Right lobe of liver (tissue), 6 donors: Measurements from ENCODE around the gene EPN3. TPM values are rescaled to one million over a fixed set of nuclear protein-coding genes. Genes with fewer than 3 reads are reported as not detected.
A peak's percentile ranks its signal among the peaks of the same experiment; 100 is the strongest.

Experiments used
- ATAC-seq, 4 donors: fragments of 200-7000 bp; cut with Tn5 transposase; one replicate each; pipeline ENCODE4 v1.9.1; 2020; ENCODE audit warnings: mild to moderate bottlenecking in 4 of 4, moderate library complexity in 4 of 4
- DNase-seq, 3 donors: peaks; one replicate each; pipeline ENCODE4 v3.0.0-alpha.2; 2020
- H3K27ac ChIP-seq, 3 donors: fragments of 200-600 bp; one replicate each; pipeline ENCODE4 v1.8.0; 2022
- H3K27me3 ChIP-seq, 2 donors: fragments of 200-600 bp; one replicate each; pipeline ENCODE4 v1.8.0; 2022
- H3K36me3 ChIP-seq, 4 donors: fragments of 200-600 bp; sonication (generic) in 1 of 4; one replicate each; pipeline versions ENCODE4 v1.5.1 to v1.8.0; 2017 to 2022; ENCODE audit warnings: control low read depth in 1 of 4
- H3K4me1 ChIP-seq, 4 donors: fragments of 200-600 bp; sonication (generic) in 1 of 4; one replicate each; pipeline versions ENCODE4 v1.5.1 to v1.8.0; 2017 to 2022; ENCODE audit warnings: control low read depth in 1 of 4
- H3K4me3 ChIP-seq, 3 donors: fragments of 200-600 bp; one replicate each; pipeline ENCODE4 v1.8.0; 2022
- H3K9me3 ChIP-seq, 4 donors: fragments of 200-600 bp; sonication (generic) in 1 of 4; one replicate each; pipeline versions ENCODE4 v1.5.1 to v1.8.0; 2017 to 2022; ENCODE audit warnings: control low read depth in 1 of 4
- CTCF ChIP-seq, 4 donors: fragments of 200-600 bp in 3 of 4; fragments of 450-650 bp in 1 of 4; IDR thresholded peaks; one replicate each; pipeline versions ENCODE4 v1.5.1 to v1.8.0; 2016 to 2022; ENCODE audit warnings: antibody characterized with exemption in 4 of 4, mild to moderate bottlenecking in 2 of 4
- POLR2A ChIP-seq: fragments of 450-650 bp; IDR thresholded peaks from one replicate; pipeline ENCODE4 v1.6.1; 2017; ENCODE audit warnings: antibody characterized with exemption, mild to moderate bottlenecking
- WGBS: methylation state at CpG from one replicate; pipeline ENCODE4 v1.1.6; 2018; ENCODE audit warnings: low coverage, low lambda C conversion rate; ENCODE audit not compliant: insufficient coverage; ENCODE audit errors: missing lambda C conversion rate; 5-methylcytosine and 5-hydroxymethylcytosine counted together
- intact Hi-C, 2 donors: fragments of 100-400 bp; cut with DNase I; formaldehyde crosslinking; loops; one replicate each; pipeline versions ENCODE4 v1.11.2 to v1.14.1; 2022
- total RNA-seq, 6 experiments: library from RNA; depleted of rRNA in 2 of 6; stranded (reverse); fragments of >200 nt in 2 of 6; fragmentation: NEBNext Ultra II Directional in 3 of 6; extraction: Animal tissue kit (Norgen Biotek cat#: 25700) in 3 of 6; gene quantifications; one replicate each; pipeline versions ENCODE4 v1.1.0 to v1.2.4, GENCODE V29; 2016 to 2023
- donor health status: DM: no; HTN: yes; CAD: no.
- donor health status: DM: no; HTN: no; CAD: no.
- donor health status: DM: no; HTN: no; CAD: no.
- donor health status: DM: no; HTN: yes; CAD: no.
- donor health status: DM: no; HTN: yes; CAD: no.

EPN3 gene
- total RNA-seq, 6 experiments from 2014 or later: 0.06 to 0.27 TPM; not detected in 4

- no peak overlapping the region for H3K4me3 ChIP-seq
- no peaks in the 10 kb centered on the region for H3K27me3 ChIP-seq
- no peaks in the 10 kb centered on the region for H3K36me3 ChIP-seq
- no peaks in the 10 kb centered on the region for H3K4me1 ChIP-seq
- WGBS: 60% methylated on average over 1 of the region's 7 CpGs
- TF ChIP-seq POLR2A (no peak), CTCF (IDR thresholded peaks at IDR 0.05) (no peak)
- ATAC-seq (no peak), DNase-seq (no peak)
- intact Hi-C loops: no loop called here
- H3K27ac ChIP-seq: no peak overlapping the region
- H3K9me3 ChIP-seq: no peaks in the 10 kb centered on the region
These were observed 46.9 kb downstream of the EPN3 start for GRCh38 chr17:50579399-50579798.

GRCh38 chr17:50580646-50581045, 48.1 kb downstream of the EPN3 start:
- H3K4me1 ChIP-seq: no peaks in the 10 kb centered on the region
- no peaks in the 10 kb centered on the region for H3K36me3 ChIP-seq
- intact Hi-C loops: no loop called here
- no peak for ATAC-seq
- H3K4me3 ChIP-seq: no peak overlapping the region
- no peak for DNase-seq
- H3K27me3 ChIP-seq: no peaks in the 10 kb centered on the region
- H3K27ac ChIP-seq: no peak overlapping the region
- 97% methylated on average over 4 of the region's 9 CpGs for WGBS
- TF ChIP-seq CTCF (IDR thresholded peaks at IDR 0.05) (no peak), POLR2A (no peak)
- no peaks in the 10 kb centered on the region for H3K9me3 ChIP-seq

GRCh38 chr17:50581316-50581715, 48.8 kb downstream of the EPN3 start:
- no peaks in the 10 kb centered on the region for H3K4me1 ChIP-seq

GRCh38 chr17:50582741-50583140, 50.2 kb downstream of the EPN3 start:
- WGBS: no CpG with 5 or more reads among the region's 2 CpGs
- Histone ChIP-seq H3K36me3 (no peaks in the 10 kb centered on the region), H3K27ac (no peak overlapping the region), H3K4me3 (no peak overlapping the region), H3K27me3 (no peaks in the 10 kb centered on the region), H3K4me1 (no peaks in the 10 kb centered on the region), H3K9me3 (no peaks in the 10 kb centered on the region)
- no peak for DNase-seq
- TF ChIP-seq POLR2A (no peak), CTCF (IDR thresholded peaks at IDR 0.05) (no peak)
- no peak for ATAC-seq
- intact Hi-C loops: no loop called here

More at GRCh38 chr17:50581316-50581715, 48.8 kb downstream of the EPN3 start:
- Histone ChIP-seq H3K27ac (no peak overlapping the region), H3K4me3 (no peak overlapping the region), H3K9me3 (no peaks in the 10 kb centered on the region), H3K36me3 (no peaks in the 10 kb centered on the region), H3K27me3 (no peaks in the 10 kb centered on the region)
- intact Hi-C loops: no loop called here
- ATAC-seq: peak in 1 of 4 donors; percentile 12
- DNase-seq: no peak
- TF ChIP-seq POLR2A: no peak
- no peak for TF ChIP-seq CTCF (IDR thresholded peaks at IDR 0.05)
- 81% methylated on average over 6 of the region's 12 CpGs for WGBS

GRCh38 chr17:50583641-50584040, 51.1 kb downstream of the EPN3 start:
- DNase-seq: no peak
- H3K4me3 ChIP-seq: no peak overlapping the region
- WGBS: 60% methylated on average over 1 of the region's 7 CpGs
- H3K27ac ChIP-seq: no peak overlapping the region
- no peak for TF ChIP-seq POLR2A
- TF ChIP-seq CTCF (IDR thresholded peaks at IDR 0.05): no peak
- no peak for ATAC-seq
- intact Hi-C loops: no loop called here
- no peaks in the 10 kb centered on the region for H3K9me3 ChIP-seq
- no peaks in the 10 kb centered on the region for H3K36me3 ChIP-seq
- H3K4me1 ChIP-seq: peaks cover 0 to 3% (median 0%) of the 10 kb centered on the region in 4 donors
- H3K27me3 ChIP-seq: no peaks in the 10 kb centered on the region
